ENCODE measurements around the gene ZNF319.

ZNF319 gene

DNA sequence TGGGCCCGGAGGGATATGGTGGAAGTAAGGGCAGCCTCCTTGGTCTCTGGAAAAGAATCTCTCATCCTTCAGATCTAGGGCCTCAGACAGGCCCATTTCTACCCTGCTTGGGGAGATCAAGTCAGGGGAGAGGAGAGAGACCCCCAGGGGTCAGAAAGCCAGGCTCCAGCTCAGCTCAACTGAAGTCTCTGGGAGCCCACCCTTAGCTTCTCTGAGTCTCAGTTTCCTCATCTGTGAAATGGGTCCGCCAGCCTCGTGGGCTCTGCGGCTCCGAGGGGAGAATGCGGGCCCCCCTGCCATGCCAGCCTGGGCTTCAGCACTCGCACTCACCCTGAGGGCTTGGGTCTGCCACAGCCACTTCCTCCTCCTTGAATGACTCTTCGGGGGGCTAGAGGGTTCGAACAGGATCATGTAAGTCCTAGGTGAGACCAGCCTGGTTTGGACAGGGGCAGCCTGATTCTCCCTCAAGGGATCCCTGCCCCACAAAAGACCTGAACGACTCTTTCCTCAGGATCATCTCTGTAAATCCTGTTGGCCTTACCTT is 36.2 kb downstream of the ZNF319 start:
- H3K27ac ChIP-seq, result no peak overlapping the region
- ChIA-PET POLR2A (ENCODE audit: low non-redundant PET) (no interaction called here), CTCF (no interaction called here)
- no peak for DNase-seq (ENCODE audit: low spot score)
- no peak for TF ChIP-seq CTCF (conservative IDR thresholded peaks at IDR 0.05; ENCODE audit: low read depth)

GRCh38 chr16:57962756-57963155 is 37.7 kb downstream of the ZNF319 start:
- ChIA-PET CTCF (no interaction called here), POLR2A (ENCODE audit: low non-redundant PET) (no interaction called here)
- TF ChIP-seq CTCF (conservative IDR thresholded peaks at IDR 0.05; ENCODE audit: low read depth), result no peak
- DNase-seq (ENCODE audit: low spot score), result no peak
- H3K27ac ChIP-seq, result no peak overlapping the region

GRCh38 chr16:57962046-57962445 is 38.4 kb downstream of the ZNF319 start:
- DNase-seq (ENCODE audit: low spot score), result no peak
- no peak for TF ChIP-seq CTCF (conservative IDR thresholded peaks at IDR 0.05; ENCODE audit: low read depth)
- ChIA-PET CTCF (no interaction called here), POLR2A (ENCODE audit: low non-redundant PET) (no interaction called here)
- H3K27ac ChIP-seq, result no peak overlapping the region

DNA sequence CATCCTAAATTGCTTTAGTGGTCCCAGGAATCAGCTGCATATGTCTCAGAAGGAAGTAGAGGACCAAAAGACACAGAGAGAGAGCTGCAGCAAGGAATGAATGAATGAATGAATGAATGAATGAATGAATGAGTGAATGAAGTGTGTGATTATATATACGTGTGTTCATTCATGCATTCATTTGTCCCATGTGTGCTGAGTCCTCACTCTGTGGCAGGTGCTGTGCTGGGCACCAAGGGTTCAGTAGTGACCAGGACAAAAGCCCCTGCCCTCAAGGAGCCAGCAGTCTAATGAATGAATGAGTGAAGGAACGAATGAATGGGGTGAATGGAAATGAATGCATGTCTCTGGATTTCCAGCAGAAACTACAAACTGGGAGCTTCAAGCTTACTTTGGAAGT is 38.9 kb downstream of the ZNF319 start:
- H3K27ac ChIP-seq, result no peak overlapping the region
- DNase-seq (ENCODE audit: low spot score), result no peak
- ChIA-PET POLR2A (ENCODE audit: low non-redundant PET) (no interaction called here), CTCF (no interaction called here)
- no peak for TF ChIP-seq CTCF (conservative IDR thresholded peaks at IDR 0.05; ENCODE audit: low read depth)

GRCh38 chr16:57960826-57961472 is 39.5 kb downstream of the ZNF319 start:
- no peak for TF ChIP-seq CTCF (conservative IDR thresholded peaks at IDR 0.05; ENCODE audit: low read depth)
- POLR2A ChIA-PET (ENCODE audit: low non-redundant PET), result no interaction called here
- H3K27ac ChIP-seq, result no peak overlapping the region
- CTCF ChIA-PET, result interaction anchor here (0.6 kb wide), 1 partner anchor 19 kb away, joined by 3 read pairs; no protein-coding TSS in a partner anchor
- DNase-seq (ENCODE audit: low spot score), result no peak

GRCh38 chr16:57960310-57960709 is 40.2 kb downstream of the ZNF319 start:
- DNase-seq (ENCODE audit: low spot score), result no peak
- H3K27ac ChIP-seq, result no peak overlapping the region
- ChIA-PET CTCF (no interaction called here), POLR2A (ENCODE audit: low non-redundant PET) (no interaction called here)
- no peak for TF ChIP-seq CTCF (conservative IDR thresholded peaks at IDR 0.05; ENCODE audit: low read depth)
